HepG2 (cell line): Measurements from ENCODE around the gene RPTOR. TPM values are rescaled to one million over a fixed set of nuclear protein-coding genes. Genes with fewer than 3 reads are reported as not detected.

ENCODE experiments used
- DDIT3 ChIP-seq: sonication (generic); formaldehyde crosslinking; IDR thresholded peaks from 2 replicates; pipeline ENCODE4 v1.4.0; 2020; ENCODE audit warnings: mild to moderate bottlenecking, missing genetic modification reagents
- DZIP1 ChIP-seq: sonication (generic); formaldehyde crosslinking; IDR thresholded peaks from 2 replicates; pipeline ENCODE4 v1.5.0; 2020; ENCODE audit warnings: mild to moderate bottlenecking, missing genetic modification reagents
- ERF ChIP-seq: IDR thresholded peaks from 2 replicates; pipeline ENCODE4 v1.6.1; 2018; ENCODE audit warnings: missing biosample characterization, missing genetic modification reagents
- FOSL2 ChIP-seq: sonication (generic); formaldehyde crosslinking; IDR thresholded peaks from 2 replicates; pipeline ENCODE4 v1.4.0; 2020; ENCODE audit warnings: missing genetic modification reagents
- FOXA1 ChIP-seq, 2 experiments: fragments of 450-650 bp in 1 of 2; sonication (generic) in 1 of 2; formaldehyde crosslinking in 1 of 2; IDR thresholded peaks; 2 replicates each; pipeline versions ENCODE4 v1.4.0 to v1.6.1; 2016 to 2020; ENCODE audit warnings: missing genetic modification reagents in 1 of 2
- FOXO4 ChIP-seq: sonication (generic); formaldehyde crosslinking; conservative IDR thresholded peaks from 2 replicates; pipeline ENCODE4 v1.8.1; 2023; ENCODE audit warnings: missing genetic modification reagents
- HNRNPH1 ChIP-seq: fragments of 200-400 bp; formaldehyde crosslinking; optimal IDR thresholded peaks from 2 replicates; pipeline ENCODE3; 2017; ENCODE audit warnings: mild to moderate bottlenecking, low read depth, low read length
- KDM2A ChIP-seq: sonication (generic); formaldehyde crosslinking; IDR thresholded peaks from 2 replicates; pipeline ENCODE4 v1.4.0; 2020; ENCODE audit warnings: low read depth, missing genetic modification reagents, borderline replicate concordance
- NFIC ChIP-seq: IDR thresholded peaks from 2 replicates; pipeline ENCODE4 v1.6.1; 2012; ENCODE audit warnings: mild to moderate bottlenecking, low read length, inconsistent platforms
- TBL1XR1 ChIP-seq: fragments of 150-350 bp; IDR thresholded peaks from 2 replicates; pipeline ENCODE4 v1.6.1; 2014; ENCODE audit warnings: borderline replicate concordance, low read length; ENCODE audit not compliant: partially characterized antibody
- THAP11 ChIP-seq: IDR thresholded peaks from 2 replicates; pipeline ENCODE4 v1.6.1; 2016; ENCODE audit warnings: missing biosample characterization, missing genetic modification reagents
- THYN1 ChIP-seq: sonication (generic); formaldehyde crosslinking; IDR thresholded peaks from 2 replicates; pipeline ENCODE4 v1.8.1; 2023; ENCODE audit warnings: low read depth, mild to moderate bottlenecking, moderate library complexity, missing genetic modification reagents, borderline replicate concordance
- ZNF225 ChIP-seq: sonication (generic); formaldehyde crosslinking; IDR thresholded peaks from 2 replicates; pipeline ENCODE4 v1.4.0; 2020; ENCODE audit warnings: mild to moderate bottlenecking, missing genetic modification reagents
- ZNF260 ChIP-seq: sonication (generic); formaldehyde crosslinking; IDR thresholded peaks from 2 replicates; pipeline ENCODE4 v1.4.0; 2020; ENCODE audit warnings: missing genetic modification reagents, low read depth, mild to moderate bottlenecking, borderline replicate concordance
- ZNF446 ChIP-seq: sonication (generic); formaldehyde crosslinking; IDR thresholded peaks from 2 replicates; pipeline ENCODE4 v1.5.0; 2020; ENCODE audit warnings: mild to moderate bottlenecking, missing genetic modification reagents
- polyA plus RNA-seq, 8 experiments: library from polyadenylated mRNA; depleted of rRNA in 3 of 8; stranded (reverse) in 7 of 8; unstranded in 1 of 8; fragments of >200 nt; fragmentation: Illumina TruSeq in 4 of 8; extraction: Trizol in 4 of 8; gene quantifications; 2 replicates each; pipeline versions ENCODE4 v1.2.1 to v1.2.3, GENCODE V29; 2011 to 2016; ENCODE audit warnings: low read depth in 4 of 8, missing spikeins in 1 of 8, mixed read lengths in 1 of 8; ENCODE audit not compliant: insufficient read depth in 1 of 8
- total RNA-seq, 5 experiments: library from RNA; depleted of rRNA; stranded (reverse); fragments of >200 nt; fragmentation: Illumina TruSeq; extraction: Trizol; gene quantifications; 2 replicates each; pipeline ENCODE4 v1.2.3, GENCODE V29; 2016; ENCODE audit warnings: low read depth in 1 of 5
- TF ChIP-seq, protein P1 (sequence below): sonication (generic); formaldehyde crosslinking; IDR thresholded peaks from 2 replicates; pipeline ENCODE4 v1.5.0; 2020; ENCODE audit warnings: mild to moderate bottlenecking, missing genetic modification reagents
- TF ChIP-seq, protein P2 (sequence below): sonication (generic); formaldehyde crosslinking; IDR thresholded peaks from 2 replicates; pipeline ENCODE4 v1.9.0; 2021; ENCODE audit warnings: missing genetic modification reagents, mild to moderate bottlenecking, borderline replicate concordance
- TF ChIP-seq, protein P3 (sequence below): sonication (generic); formaldehyde crosslinking; IDR thresholded peaks from 2 replicates; pipeline ENCODE4 v1.4.0; 2020; ENCODE audit warnings: missing genetic modification reagents, borderline replicate concordance

Gene RPTOR
- total and polyA plus RNA-seq, 2 of the 13 experiments (the other 11 are each of a cell fraction or from before 2014, with no cell fraction given), result 6.6 to 25.3 TPM

GRCh38 chr17:80667462-80668277 lies 123.0 kb downstream of the RPTOR start (continued):
- TF ChIP-seq FOXA1 (IDR thresholded peaks at IDR 0.05) (peak; percentile 55), FOXA1 (CRISPR knock-in tag; IDR thresholded peaks at IDR 0.05) (peak; percentile 95), ZNF446 (no peak), ZNF225 (no peak), DZIP1 (CRISPR knock-in tag) (no peak), KDM2A (CRISPR knock-in tag) (no peak), THYN1 (CRISPR knock-in tag) (no peak), ERF (CRISPR knock-in tag) (peak; percentile 68), FOXO4 (no peak), TBL1XR1 (peak; percentile 9), THAP11 (CRISPR knock-in tag) (peak; percentile 54; the same call in 1 of the 2 replicates), FOSL2 (CRISPR knock-in tag) (peak; percentile 59), NFIC (peak; percentile 83), HNRNPH1 (no peak), ZNF260 (CRISPR knock-in tag) (no peak), DDIT3 (CRISPR knock-in tag) (no peak)
- TF ChIP-seq, protein P1, sequence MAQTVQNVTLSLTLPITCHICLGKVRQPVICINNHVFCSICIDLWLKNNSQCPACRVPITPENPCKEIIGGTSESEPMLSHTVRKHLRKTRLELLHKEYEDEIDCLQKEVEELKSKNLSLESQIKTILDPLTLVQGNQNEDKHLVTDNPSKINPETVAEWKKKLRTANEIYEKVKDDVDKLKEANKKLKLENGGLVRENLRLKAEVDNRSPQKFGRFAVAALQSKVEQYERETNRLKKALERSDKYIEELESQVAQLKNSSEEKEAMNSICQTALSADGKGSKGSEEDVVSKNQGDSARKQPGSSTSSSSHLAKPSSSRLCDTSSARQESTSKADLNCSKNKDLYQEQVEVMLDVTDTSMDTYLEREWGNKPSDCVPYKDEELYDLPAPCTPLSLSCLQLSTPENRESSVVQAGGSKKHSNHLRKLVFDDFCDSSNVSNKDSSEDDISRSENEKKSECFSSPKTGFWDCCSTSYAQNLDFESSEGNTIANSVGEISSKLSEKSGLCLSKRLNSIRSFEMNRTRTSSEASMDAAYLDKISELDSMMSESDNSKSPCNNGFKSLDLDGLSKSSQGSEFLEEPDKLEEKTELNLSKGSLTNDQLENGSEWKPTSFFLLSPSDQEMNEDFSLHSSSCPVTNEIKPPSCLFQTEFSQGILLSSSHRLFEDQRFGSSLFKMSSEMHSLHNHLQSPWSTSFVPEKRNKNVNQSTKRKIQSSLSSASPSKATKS (CRISPR knock-in tag), result no peak
- TF ChIP-seq, protein P2, sequence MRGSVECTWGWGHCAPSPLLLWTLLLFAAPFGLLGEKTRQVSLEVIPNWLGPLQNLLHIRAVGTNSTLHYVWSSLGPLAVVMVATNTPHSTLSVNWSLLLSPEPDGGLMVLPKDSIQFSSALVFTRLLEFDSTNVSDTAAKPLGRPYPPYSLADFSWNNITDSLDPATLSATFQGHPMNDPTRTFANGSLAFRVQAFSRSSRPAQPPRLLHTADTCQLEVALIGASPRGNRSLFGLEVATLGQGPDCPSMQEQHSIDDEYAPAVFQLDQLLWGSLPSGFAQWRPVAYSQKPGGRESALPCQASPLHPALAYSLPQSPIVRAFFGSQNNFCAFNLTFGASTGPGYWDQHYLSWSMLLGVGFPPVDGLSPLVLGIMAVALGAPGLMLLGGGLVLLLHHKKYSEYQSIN (CRISPR knock-in tag), result no peak
- TF ChIP-seq, protein P3, sequence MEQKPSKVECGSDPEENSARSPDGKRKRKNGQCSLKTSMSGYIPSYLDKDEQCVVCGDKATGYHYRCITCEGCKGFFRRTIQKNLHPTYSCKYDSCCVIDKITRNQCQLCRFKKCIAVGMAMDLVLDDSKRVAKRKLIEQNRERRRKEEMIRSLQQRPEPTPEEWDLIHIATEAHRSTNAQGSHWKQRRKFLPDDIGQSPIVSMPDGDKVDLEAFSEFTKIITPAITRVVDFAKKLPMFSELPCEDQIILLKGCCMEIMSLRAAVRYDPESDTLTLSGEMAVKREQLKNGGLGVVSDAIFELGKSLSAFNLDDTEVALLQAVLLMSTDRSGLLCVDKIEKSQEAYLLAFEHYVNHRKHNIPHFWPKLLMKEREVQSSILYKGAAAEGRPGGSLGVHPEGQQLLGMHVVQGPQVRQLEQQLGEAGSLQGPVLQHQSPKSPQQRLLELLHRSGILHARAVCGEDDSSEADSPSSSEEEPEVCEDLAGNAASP, result peak; percentile 71; the same call in 1 of the 2 replicates
